Spinal cord (tissue), 10 donors: ENCODE data around the gene LRRTM4. TPM values are rescaled to one million over a fixed set of nuclear protein-coding genes. Genes with fewer than 3 reads are reported as not detected.

Source experiments
- DNase-seq, 6 donors: peaks; one replicate each; pipeline versions ENCODE4 v3.0.0 to v3.0.0-alpha.2; 2013 to 2015; ENCODE audit warnings: low spot score in 6 of 6, low read depth in 4 of 6
- H3K27ac ChIP-seq: one replicate; pipeline ENCODE4 v1.5.1; 2013; ENCODE audit warnings: low read depth, low read length, control low read depth
- H3K27me3 ChIP-seq: one replicate; pipeline ENCODE4 v1.6.1; 2013; ENCODE audit warnings: low read length; ENCODE audit not compliant: control insufficient read depth, insufficient read depth
- H3K36me3 ChIP-seq: one replicate; pipeline ENCODE4 v1.6.1; 2013; ENCODE audit warnings: low read length; ENCODE audit not compliant: control insufficient read depth, insufficient read depth
- H3K4me1 ChIP-seq: one replicate; pipeline ENCODE4 v1.6.1; 2013; ENCODE audit warnings: low read length; ENCODE audit not compliant: control insufficient read depth, insufficient read depth
- H3K4me3 ChIP-seq: one replicate; pipeline ENCODE4 v1.5.1; 2013; ENCODE audit warnings: low read depth, low read length, control low read depth
- H3K9me3 ChIP-seq: one replicate; pipeline ENCODE4 v1.6.1; 2013; ENCODE audit warnings: low read length; ENCODE audit not compliant: control insufficient read depth, insufficient read depth
- WGBS: methylation state at CpG from one replicate; pipeline ENCODE4 v1.1.5; 2013; ENCODE audit warnings: missing lambda C conversion rate; ENCODE audit not compliant: insufficient coverage; 5-methylcytosine and 5-hydroxymethylcytosine counted together
- polyA plus RNA-seq, 2 donors: library from polyadenylated mRNA; unstranded; fragments of 120-200 nt; gene quantifications; one replicate each; pipeline ENCODE4 v1.2.1, GENCODE V29; 2013; ENCODE audit not compliant: insufficient read length in 2 of 2
- total RNA-seq, 2 donors: library from RNA; depleted of rRNA in 1 of 2; stranded (reverse); fragments of 120-200 nt in 1 of 2; fragments of >200 nt in 1 of 2; gene quantifications; one replicate each; pipeline versions ENCODE4 v1.2.3 to v1.2.4, GENCODE V29; 2013 to 2014
- donor health status: healthy.

Gene LRRTM4
- total and polyA plus RNA-seq, 4 donors, result 12.6 to 30.4 (median 14.8) TPM

DNA sequence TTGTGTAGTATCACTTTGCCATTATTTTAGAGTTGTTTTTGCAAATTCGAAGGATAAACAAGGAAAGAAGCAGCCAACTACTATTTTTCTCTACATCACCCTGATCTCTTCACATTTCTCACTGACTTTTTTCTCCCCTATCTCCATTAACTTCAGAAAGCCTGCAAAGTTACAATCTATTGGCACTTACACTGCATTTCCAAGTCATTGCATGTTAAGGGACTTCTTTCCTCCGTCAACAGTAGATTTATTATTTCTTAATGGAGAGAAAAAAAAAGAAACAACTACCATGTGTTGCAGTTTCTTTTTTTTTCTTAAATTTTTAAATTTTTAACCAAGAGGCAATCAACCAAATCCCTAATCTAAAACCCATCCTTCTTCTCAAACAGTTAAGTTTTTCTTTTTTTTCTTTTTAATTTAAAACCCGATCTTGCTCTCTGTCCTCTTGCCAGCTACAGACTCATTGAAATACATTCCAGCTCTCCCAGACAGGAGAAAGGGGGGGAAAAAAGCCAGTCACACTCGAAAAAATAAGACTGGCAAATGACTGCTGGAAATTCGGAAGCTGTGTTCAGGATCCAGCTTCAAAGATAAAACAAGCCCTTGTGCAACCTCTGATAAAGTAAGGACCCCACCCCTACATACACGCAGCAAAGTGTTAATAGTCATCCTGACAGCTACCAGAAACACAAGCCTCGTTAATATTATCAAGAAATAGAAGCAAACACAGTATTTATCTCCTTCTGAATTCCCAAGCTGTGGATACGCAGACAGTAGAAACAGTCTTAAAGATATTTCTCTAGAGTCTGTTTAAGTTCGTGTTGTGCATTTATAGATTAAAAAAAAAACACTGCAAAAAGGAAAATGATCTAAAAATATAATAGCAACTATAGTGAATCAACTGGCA lies 1.3 kb downstream of the LRRTM4 start:
- Histone ChIP-seq H3K27ac (peak overlapping the region; percentile 66), H3K4me3 (peak overlapping the region; percentile 62), H3K27me3 (no peaks in the 10 kb centered on the region), H3K36me3 (no peaks in the 10 kb centered on the region), H3K9me3 (no peaks in the 10 kb centered on the region), H3K4me1 (no peaks in the 10 kb centered on the region)
- DNase-seq, result peak; percentile 22 to 84 (median 41)
- WGBS, result 0% methylated on average over 2 of the region's 9 CpGs

DNA sequence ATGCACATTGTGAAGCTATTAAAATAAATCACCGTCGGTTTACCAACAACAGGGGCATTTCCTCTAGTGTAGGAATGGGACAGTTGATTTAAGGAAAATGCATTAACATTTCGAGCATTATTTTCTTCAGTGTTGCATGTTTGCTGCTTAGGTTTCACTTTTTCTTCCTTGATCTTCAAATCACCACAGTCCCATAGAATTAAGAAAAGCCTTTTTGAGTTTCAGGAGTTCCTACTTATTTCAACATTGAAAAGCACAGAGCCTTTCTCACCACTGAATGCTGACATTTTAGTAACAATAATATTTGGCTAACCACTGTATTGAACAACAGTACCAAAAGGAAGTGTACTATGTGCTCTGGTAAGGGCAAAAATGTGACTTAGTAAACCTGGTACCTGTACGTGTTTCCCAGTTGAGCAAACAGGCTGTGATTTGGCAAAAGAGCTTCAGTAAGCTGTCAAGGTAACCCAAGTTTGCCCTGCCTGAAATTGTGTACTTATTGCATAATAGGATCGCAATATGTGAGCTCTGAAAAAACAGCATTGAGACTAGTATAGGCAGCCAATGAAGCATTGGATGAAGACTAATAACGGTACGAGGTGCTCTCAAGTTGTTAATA lies 2.2 kb downstream of the LRRTM4 start:
- Histone ChIP-seq H3K27me3 (no peaks in the 10 kb centered on the region), H3K9me3 (no peaks in the 10 kb centered on the region), H3K4me1 (no peaks in the 10 kb centered on the region), H3K27ac (peak overlapping the region; percentile 66), H3K36me3 (no peaks in the 10 kb centered on the region), H3K4me3 (peak overlapping the region; percentile 62)
- WGBS, result 23% methylated on average over 1 of the region's 7 CpGs
- DNase-seq, result peak; percentile 3 to 74 (median 24)

DNA sequence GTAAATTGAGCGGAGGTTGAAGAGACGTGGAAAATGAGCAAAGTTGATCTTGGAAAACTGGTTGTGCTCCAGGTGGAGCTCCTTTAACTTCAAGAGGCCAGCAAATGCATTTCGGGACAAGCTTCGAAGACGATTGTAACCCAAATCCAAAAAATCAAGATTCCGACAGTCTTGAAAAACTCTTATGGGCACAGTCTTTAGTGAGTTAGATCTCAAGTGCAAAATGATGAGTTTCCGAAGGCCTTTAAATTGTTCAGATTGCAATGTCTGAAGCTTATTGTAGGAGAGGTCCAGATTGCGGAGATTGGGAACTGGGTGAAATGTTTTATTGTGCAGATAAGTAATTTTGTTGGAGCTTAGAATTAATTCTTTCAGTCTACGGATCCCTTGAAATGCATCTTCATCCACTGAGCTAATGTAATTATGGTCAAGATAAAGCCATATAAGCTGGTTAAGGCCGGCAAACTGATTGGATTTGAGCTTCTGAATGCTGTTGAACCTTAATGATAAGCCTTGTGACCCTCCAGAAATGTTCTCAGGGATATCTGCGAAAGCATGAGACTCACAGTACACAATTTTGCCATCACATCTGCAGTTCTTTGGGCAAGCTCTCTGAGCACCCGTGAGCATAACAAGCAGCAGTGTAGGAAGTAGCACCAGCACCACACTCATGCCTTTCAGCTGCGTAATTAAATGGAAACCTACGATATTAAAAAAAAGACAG lies 2.9 kb downstream of the LRRTM4 start:
- DNase-seq, result peak in 5 of 6 donors; percentile 5 to 72 (median 33)
- Histone ChIP-seq H3K27ac (no peak overlapping the region), H3K4me1 (no peaks in the 10 kb centered on the region), H3K4me3 (peak overlapping the region; percentile 62), H3K27me3 (no peaks in the 10 kb centered on the region), H3K36me3 (no peaks in the 10 kb centered on the region), H3K9me3 (no peaks in the 10 kb centered on the region)
- WGBS, result 88% methylated on average over 11 of the region's 14 CpGs

DNA sequence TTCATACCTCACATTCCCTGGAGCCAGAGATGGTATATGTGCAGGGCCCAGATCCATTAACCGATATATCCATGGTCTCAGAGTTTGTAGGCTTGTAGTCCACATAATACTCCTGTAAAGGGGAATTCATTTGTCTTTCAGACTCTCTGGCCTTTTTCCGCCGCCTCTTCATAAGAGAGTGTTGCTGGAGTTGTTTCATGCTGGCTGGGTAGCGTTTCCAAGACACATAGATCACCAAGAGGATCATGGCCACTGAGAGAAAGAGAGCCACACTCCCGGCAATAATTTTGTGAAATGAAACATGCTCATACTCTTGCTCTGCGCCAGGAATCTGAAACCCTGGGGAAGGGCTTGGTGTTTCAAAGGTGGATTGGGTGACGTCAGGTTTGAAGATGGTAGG lies 3.9 kb downstream of the LRRTM4 start:
- 93% methylated on average over 4 of the region's 7 CpGs for WGBS
- DNase-seq, result peak in 1 of 6 donors; percentile 15
- Histone ChIP-seq H3K36me3 (no peaks in the 10 kb centered on the region), H3K4me1 (no peaks in the 10 kb centered on the region), H3K27ac (no peak overlapping the region), H3K4me3 (no peak overlapping the region), H3K27me3 (no peaks in the 10 kb centered on the region), H3K9me3 (no peaks in the 10 kb centered on the region)

DNA sequence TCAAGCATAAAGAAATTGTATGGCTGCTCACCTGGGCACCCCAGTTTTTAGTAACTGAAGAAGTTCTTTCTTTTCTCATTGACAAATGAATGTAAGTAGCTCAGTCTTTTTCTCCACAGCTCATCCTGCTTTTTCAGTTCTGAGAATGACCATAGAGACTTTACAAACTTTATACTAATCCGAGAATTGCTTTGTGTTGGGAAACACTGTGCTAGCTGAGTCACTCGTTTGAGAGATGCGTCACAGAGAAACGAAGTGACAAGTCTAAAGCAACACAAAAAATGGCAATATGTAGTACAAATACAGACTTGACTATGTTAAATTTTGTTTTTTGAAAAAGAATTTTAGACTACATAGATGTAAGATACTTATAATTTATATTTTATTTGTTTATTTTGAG lies 9.0 kb downstream of the LRRTM4 start:
- no peaks in the 10 kb centered on the region for H3K27me3 ChIP-seq
- no peak overlapping the region for H3K27ac ChIP-seq
- H3K4me3 ChIP-seq, result no peak overlapping the region

DNA sequence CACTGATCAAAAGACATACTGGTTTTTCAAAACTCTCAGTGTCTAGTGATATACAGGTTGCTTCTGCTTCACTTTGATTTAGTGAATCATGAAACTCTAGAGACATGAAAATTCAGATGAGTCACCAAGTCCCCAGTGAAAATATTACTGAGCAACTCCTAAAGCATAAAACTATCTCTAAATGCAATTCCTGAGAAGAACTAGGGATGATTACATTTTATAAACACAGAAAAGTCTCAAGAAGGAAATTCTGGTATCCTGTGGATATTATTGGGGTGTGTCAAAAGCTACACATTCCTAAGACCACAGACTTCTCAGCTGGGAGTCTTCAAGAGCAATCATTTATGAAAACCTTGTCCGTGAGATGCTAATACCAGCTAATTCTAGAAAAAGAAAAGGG lies 9.7 kb downstream of the LRRTM4 start:
- H3K9me3 ChIP-seq, result no peaks in the 10 kb centered on the region
- H3K4me3 ChIP-seq, result no peak overlapping the region
- H3K27me3 ChIP-seq, result no peaks in the 10 kb centered on the region
- no peak overlapping the region for H3K27ac ChIP-seq
- 60% methylated on average over 1 of the region's 1 CpG for WGBS
- no peak for DNase-seq
- no peaks in the 10 kb centered on the region for H3K4me1 ChIP-seq
- H3K36me3 ChIP-seq, result no peaks in the 10 kb centered on the region

More for the DNA sequence above, 9.0 kb downstream of the LRRTM4 start:
- H3K36me3 ChIP-seq, result no peaks in the 10 kb centered on the region
- no peaks in the 10 kb centered on the region for H3K9me3 ChIP-seq
- DNase-seq, result no peak
- no CpG with 5 or more reads among the region's 4 CpGs for WGBS
- no peaks in the 10 kb centered on the region for H3K4me1 ChIP-seq

DNA sequence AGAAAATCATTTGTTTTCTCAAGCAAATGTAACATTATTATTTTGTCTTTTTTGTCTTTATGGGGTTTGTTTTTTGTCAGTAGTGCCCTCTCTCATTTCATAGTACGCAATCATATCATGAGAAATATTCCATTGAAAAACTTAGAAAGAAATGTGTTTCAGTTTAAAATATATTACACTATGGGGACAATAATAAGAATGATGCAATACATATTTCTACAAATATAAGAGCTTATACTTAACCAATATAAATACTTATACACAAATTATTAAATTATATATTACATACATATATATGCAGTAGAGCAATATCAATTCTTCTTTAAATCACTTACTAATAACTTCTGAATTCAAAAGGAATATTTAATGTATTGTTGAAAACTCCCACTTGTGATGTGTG lies 13.7 kb downstream of the LRRTM4 start:
- H3K36me3 ChIP-seq, result no peaks in the 10 kb centered on the region
- H3K9me3 ChIP-seq, result no peaks in the 10 kb centered on the region
- H3K27ac ChIP-seq, result no peak overlapping the region
- WGBS, result no CpG with 5 or more reads among the region's 1 CpG
- DNase-seq, result no peak
- no peaks in the 10 kb centered on the region for H3K4me1 ChIP-seq
- H3K27me3 ChIP-seq, result no peaks in the 10 kb centered on the region
- H3K4me3 ChIP-seq, result no peak overlapping the region

DNA sequence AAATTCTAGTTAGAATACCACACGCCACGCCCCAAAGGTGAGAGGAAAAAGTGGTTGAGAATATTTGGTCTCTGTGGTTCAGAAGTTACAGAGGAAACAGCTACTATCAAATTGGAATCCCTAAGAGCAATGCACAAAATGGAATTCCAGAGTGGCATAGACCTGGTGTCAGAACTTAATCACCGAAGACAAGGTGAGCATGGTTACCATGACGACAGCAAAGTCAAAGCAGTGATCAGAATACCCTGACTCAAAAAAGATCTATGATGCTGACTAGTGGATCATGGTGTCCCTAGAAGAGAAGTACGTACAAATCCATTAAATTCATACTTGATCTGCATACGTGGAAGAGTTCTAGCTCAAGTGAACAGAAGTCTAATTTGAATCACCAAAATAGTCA lies 14.5 kb downstream of the LRRTM4 start:
- Histone ChIP-seq H3K36me3 (no peaks in the 10 kb centered on the region), H3K4me3 (no peak overlapping the region), H3K9me3 (no peaks in the 10 kb centered on the region), H3K27me3 (no peaks in the 10 kb centered on the region), H3K27ac (no peak overlapping the region), H3K4me1 (no peaks in the 10 kb centered on the region)
- 100% methylated on average over 1 of the region's 6 CpGs for WGBS
- DNase-seq, result no peak

DNA sequence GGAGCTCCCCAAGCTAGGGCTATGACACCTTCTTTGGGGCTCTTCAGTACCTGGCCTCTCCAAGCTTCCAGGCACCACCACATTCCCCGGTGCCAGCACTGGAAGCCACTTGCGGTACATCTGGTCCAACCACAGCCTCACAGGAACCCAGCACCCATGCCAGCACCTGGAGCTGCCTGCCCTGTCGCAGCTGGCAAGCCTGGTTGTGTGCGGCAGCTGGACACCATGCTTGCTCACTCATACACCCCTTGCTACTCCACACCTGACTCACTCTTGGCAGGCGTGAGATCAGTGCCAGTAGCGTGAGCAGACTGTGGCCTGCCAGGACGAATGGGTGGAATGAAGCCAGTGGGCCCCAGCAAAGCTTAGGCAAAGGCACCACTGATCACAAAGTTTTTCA lies 34.0 kb downstream of the LRRTM4 start:
- H3K4me3 ChIP-seq, result no peak overlapping the region
- H3K4me1 ChIP-seq, result no peaks in the 10 kb centered on the region
- no peaks in the 10 kb centered on the region for H3K9me3 ChIP-seq
- no peaks in the 10 kb centered on the region for H3K27me3 ChIP-seq
- no peaks in the 10 kb centered on the region for H3K36me3 ChIP-seq
- H3K27ac ChIP-seq, result no peak overlapping the region
- DNase-seq, result no peak
- 93% methylated on average over 7 of the region's 7 CpGs for WGBS
